Duodenal mucosa (tissue), 2 donors: ENCODE results near the gene CDH5.

Experiments used
- H3K27ac ChIP-seq: one replicate; pipeline ENCODE4 v1.7.0; 2013; ENCODE audit warnings: low read depth, low read length
- H3K27me3 ChIP-seq, 2 donors: one replicate each; pipeline ENCODE4 v1.7.0; 2013; ENCODE audit warnings: low read length in 2 of 2, control low read depth in 1 of 2; ENCODE audit not compliant: insufficient read depth in 2 of 2, control insufficient read depth in 1 of 2
- H3K36me3 ChIP-seq, 2 donors: one replicate each; pipeline ENCODE4 v1.7.0; 2013; ENCODE audit warnings: low read length in 2 of 2, control low read depth in 1 of 2; ENCODE audit not compliant: insufficient read depth in 2 of 2, control insufficient read depth in 1 of 2
- H3K4me1 ChIP-seq, 2 donors: one replicate each; pipeline ENCODE4 v1.7.0; 2013; ENCODE audit warnings: low read length in 2 of 2, control low read depth in 1 of 2; ENCODE audit not compliant: insufficient read depth in 2 of 2, control insufficient read depth in 1 of 2
- H3K4me3 ChIP-seq, 2 donors: one replicate each; pipeline ENCODE4 v1.7.0; 2013; ENCODE audit warnings: low read length in 2 of 2, low read depth in 1 of 2
- H3K9ac ChIP-seq, 2 donors: one replicate each; pipeline ENCODE4 v1.7.0; 2013; ENCODE audit warnings: low read length in 2 of 2, low read depth in 1 of 2
- H3K9me3 ChIP-seq, 2 donors: one replicate each; pipeline ENCODE4 v1.7.0; 2013; ENCODE audit warnings: low read length in 2 of 2, control low read depth in 1 of 2; ENCODE audit not compliant: control insufficient read depth in 1 of 2

The CDH5 gene

DNA sequence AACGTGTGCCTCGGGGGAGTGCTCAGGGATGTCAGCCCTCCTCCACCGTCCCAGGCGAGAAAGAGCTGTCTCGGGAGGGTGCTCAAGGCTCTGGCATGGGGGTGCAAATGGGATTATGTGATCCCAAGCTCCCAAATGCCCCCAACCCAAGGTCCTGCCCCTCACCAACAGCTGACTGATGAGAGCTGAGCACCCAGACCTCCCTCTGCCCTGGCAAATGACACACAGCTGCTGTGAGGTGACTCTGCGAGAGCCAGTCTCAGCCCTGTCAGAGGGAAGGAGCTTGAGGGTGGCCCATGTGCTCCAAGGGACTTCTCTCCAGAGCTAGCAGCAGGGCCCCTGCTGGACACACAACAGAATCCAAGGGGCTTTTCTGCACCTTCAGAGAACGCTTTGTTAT, 7.7 kb downstream of the CDH5 start:
- Histone ChIP-seq H3K36me3 (no peaks in the 10 kb centered on the region), H3K4me3 (no peak overlapping the region), H3K27ac (no peak overlapping the region), H3K9ac (no peak overlapping the region), H3K4me1 (peaks cover 4 to 7% of the 10 kb centered on the region in 2 donors), H3K9me3 (no peaks in the 10 kb centered on the region), H3K27me3 (no peaks in the 10 kb centered on the region)

DNA sequence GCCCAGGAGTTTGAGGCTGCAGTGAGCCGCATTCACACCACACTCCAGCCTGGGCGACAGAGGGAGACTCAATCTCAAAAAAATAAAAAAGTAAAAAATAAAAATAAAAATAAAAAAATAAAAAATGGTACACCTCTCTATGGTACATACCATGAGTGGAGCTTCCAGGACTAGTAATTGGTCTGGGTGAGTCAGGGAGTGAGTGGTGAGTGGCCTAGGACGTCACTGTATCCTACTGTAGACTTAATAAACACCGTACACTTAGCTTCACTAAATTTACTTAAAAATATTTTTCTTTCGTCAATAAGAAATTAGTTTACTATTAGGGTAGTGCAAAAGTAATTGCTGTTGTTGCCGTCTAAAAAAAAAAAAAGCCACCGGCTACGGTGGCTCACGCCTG, 9.0 kb downstream of the CDH5 start:
- Histone ChIP-seq H3K27ac (no peak overlapping the region), H3K4me1 (peaks cover 4 to 10% of the 10 kb centered on the region in 2 donors), H3K36me3 (no peaks in the 10 kb centered on the region), H3K27me3 (no peaks in the 10 kb centered on the region), H3K9ac (no peak overlapping the region), H3K9me3 (no peaks in the 10 kb centered on the region), H3K4me3 (no peak overlapping the region)

DNA sequence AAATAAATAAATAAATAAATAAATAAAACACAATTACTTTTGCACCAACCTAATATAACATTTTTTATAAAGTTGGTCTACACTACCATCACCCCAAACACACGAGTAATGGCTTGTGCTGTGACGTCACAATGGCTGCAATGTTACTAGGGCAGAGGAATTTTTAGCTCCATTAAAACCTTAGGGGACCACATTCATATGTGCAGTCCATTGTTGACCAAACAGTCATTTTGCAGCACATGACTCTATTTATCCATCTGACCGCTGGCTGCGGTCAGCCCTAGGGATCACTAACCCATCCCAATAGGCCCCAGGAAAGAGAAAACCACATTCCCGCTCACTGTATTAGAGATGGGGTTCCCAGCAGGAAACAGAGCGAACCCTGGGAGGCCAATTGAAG, 9.6 kb downstream of the CDH5 start:
- no peak overlapping the region for H3K27ac ChIP-seq
- no peaks in the 10 kb centered on the region for H3K9me3 ChIP-seq

DNA sequence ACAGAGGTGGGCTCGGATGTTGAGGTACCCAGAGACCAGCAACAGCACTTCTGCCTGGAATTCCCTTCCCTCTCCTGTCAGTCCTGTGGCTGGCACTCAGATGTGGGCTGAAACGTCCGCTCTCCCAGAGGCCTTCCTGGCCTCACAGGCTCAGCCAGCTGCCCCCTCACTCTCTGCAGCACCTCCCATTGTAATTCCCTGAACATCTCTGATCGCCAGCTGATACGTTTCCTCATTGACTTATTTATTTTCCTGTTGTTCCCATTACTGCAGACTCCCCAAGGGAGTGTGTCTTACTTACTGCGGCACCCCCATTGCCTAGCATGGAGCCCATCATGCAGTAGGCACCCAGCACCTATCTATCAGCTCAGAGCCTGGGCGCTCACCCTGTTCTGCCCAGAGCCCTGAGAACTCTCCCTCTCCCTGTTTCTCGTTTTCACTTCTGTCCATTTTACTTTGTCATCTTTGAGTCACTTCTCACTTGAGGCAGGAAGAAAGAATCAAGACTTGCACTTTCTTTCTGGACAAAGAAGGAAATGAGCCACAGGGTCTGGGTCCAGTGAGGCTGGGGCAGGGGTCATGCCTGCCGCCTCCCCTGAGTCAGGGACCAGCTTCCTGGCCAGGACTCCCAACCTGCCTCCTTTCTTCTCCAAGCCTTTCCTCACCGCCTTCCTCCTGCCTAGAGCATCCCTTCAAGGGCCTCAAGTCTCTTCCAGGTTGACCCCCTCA, 10.2 kb downstream of the CDH5 start:
- Histone ChIP-seq H3K9ac (no peak overlapping the region), H3K27ac (no peak overlapping the region), H3K27me3 (no peaks in the 10 kb centered on the region), H3K4me1 (peaks cover 4 to 10% of the 10 kb centered on the region in 2 donors), H3K4me3 (no peak overlapping the region), H3K9me3 (no peaks in the 10 kb centered on the region), H3K36me3 (no peaks in the 10 kb centered on the region)

More for the DNA sequence above, 9.6 kb downstream of the CDH5 start:
- Histone ChIP-seq H3K9ac (no peak overlapping the region), H3K27me3 (no peaks in the 10 kb centered on the region), H3K36me3 (no peaks in the 10 kb centered on the region), H3K4me3 (no peak overlapping the region), H3K4me1 (peaks cover 4 to 10% of the 10 kb centered on the region in 2 donors)

DNA sequence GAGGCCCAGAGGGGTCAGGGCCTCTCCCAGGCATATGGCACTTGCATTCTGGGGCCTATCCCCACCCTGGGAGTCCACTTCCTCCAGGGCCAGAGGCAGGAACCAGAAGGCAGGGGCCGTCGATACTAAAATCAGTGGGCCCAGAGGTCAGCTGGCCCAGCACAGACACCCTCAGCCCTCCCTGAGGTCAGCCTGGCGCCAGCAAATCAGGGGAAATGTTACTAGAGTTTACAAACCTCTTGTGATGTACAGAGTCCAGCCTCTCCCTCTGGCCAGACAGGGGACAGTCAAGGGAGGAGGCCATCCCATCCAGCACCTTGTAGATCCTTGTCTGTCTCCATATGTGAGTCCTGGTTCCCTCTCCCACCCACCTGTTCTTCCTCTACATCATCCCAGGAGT, 10.8 kb downstream of the CDH5 start:
- Histone ChIP-seq H3K27me3 (no peaks in the 10 kb centered on the region), H3K9me3 (no peaks in the 10 kb centered on the region), H3K36me3 (no peaks in the 10 kb centered on the region), H3K9ac (no peak overlapping the region), H3K4me3 (no peak overlapping the region), H3K27ac (no peak overlapping the region), H3K4me1 (peaks cover 4 to 10% of the 10 kb centered on the region in 2 donors)

DNA sequence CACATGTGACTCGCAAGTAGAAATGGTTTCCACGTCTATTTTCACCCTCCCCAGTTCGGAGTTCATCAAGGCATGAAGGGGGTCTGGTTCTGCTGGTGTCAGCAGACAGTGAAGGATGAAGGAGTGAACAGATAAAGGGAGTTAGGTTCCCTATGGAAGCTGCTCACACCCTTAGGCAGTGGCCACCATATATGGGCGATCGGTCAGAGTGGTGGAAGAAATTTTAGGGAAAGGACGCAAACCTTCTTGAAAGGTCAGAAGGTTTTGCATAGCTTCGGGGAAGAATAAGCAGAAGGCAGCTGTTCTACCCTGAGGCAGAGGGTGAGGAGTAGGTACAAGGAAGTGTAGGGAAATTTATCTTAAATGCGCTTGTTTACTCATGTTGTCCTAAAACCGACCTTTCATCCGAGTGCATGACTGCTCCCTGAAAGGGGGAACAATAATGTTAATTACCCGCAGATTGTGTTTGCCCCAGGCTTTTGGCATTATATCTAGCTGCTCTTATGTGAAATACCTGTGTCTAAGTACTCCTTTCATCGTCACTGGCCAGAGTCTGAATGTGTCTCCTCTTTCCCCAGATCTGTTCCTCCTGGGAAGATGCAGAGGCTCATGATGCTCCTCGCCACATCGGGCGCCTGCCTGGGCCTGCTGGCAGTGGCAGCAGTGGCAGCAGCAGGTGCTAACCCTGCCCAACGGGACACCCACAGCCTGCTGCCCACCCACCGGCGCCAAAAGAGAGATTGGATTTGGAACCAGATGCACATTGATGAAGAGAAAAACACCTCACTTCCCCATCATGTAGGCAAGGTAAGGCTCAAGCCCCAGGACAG, 12.5 kb downstream of the CDH5 start:
- no peaks in the 10 kb centered on the region for H3K27me3 ChIP-seq
- H3K4me3 ChIP-seq, result no peak overlapping the region
- peaks cover 4 to 10% of the 10 kb centered on the region in 2 donors for H3K4me1 ChIP-seq
- no peaks in the 10 kb centered on the region for H3K9me3 ChIP-seq
- no peak overlapping the region for H3K9ac ChIP-seq
- H3K27ac ChIP-seq, result no peak overlapping the region
- H3K36me3 ChIP-seq, result no peaks in the 10 kb centered on the region

DNA sequence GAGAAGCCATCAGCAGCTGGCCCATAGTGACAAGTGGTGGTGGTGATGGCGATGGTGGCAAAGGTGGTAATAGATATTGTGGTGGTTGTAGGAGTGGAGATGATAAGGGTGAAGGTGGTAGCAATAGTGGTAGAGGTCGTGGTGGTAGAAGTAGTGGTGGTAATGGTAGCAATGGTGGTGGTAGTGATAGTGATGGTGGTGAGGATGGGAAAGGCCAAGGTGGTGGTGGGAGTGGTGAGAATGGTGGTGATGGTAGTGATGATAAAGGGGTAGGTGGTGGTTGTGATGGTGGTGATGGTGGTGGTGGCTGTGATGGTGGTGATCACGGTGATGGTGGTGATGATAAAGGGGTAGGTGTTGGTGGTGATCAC, 13.1 kb downstream of the CDH5 start:
- no peaks in the 10 kb centered on the region for H3K36me3 ChIP-seq
- no peak overlapping the region for H3K27ac ChIP-seq
- H3K9me3 ChIP-seq, result no peaks in the 10 kb centered on the region
- H3K4me1 ChIP-seq, result peaks cover 4 to 10% of the 10 kb centered on the region in 2 donors
- H3K4me3 ChIP-seq, result no peak overlapping the region
- H3K9ac ChIP-seq, result no peak overlapping the region
- H3K27me3 ChIP-seq, result no peaks in the 10 kb centered on the region

DNA sequence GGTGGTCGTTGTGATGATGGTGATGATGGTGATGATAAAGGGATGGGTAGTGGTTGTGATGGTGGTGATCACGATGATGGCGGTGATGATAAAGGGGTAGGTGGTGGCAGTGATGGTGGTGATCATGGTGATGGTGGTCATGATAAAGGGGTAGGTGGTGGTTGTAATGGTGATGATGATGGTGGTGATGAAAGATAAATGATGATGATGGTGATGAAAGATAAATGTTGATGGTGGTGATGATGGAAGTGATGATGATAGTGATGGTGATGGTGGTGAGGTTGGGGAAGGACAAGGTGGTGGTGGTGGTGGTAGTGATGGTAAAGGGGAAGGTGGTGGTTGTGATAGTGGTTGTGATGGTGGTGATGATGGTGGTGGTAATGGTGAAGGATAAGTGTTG, 13.9 kb downstream of the CDH5 start:
- H3K9ac ChIP-seq, result no peak overlapping the region
- no peaks in the 10 kb centered on the region for H3K27me3 ChIP-seq
- H3K36me3 ChIP-seq, result no peaks in the 10 kb centered on the region
- H3K4me1 ChIP-seq, result peaks cover 4 to 10% of the 10 kb centered on the region in 2 donors
- H3K4me3 ChIP-seq, result no peak overlapping the region
- H3K27ac ChIP-seq, result no peak overlapping the region
- H3K9me3 ChIP-seq, result no peaks in the 10 kb centered on the region

DNA sequence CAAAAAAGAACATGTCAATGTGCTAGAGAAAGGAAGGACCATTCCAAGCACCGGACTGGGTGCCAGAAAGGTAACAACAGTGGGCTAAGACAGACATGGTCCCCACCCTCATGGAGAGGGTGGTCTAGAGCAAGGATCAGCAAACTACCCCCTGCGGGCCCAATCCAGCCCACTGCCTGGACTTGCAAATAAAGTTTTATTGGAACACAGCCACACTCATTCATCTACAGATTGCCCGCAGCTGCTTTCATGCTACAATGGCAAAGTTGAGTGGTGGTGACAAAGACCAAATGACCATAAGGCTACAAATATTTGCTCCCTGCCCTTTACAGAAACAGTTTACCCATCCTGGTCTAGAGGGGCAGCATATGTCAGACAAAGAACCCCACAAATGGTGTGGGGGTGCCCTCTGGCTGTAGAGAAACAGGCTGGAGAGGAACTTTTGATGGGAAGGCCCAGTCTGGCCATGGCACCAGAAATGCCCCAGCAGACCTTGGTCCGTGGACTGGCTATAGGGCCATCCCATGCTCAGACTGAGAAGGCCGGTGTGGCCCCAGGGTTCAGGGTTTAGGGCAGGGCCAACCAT, 15.2 kb downstream of the CDH5 start:
- Histone ChIP-seq H3K9me3 (no peaks in the 10 kb centered on the region), H3K27me3 (no peaks in the 10 kb centered on the region), H3K27ac (no peak overlapping the region), H3K4me1 (peaks cover 4 to 10% of the 10 kb centered on the region in 2 donors), H3K36me3 (no peaks in the 10 kb centered on the region), H3K9ac (no peak overlapping the region), H3K4me3 (no peak overlapping the region)
